HepG2 (cell line): Measurements from ENCODE around the gene CES3. TPM values are rescaled to one million over a fixed set of nuclear protein-coding genes. Genes with fewer than 3 reads are reported as not detected.

Source experiments
- ATM ChIP-seq: fragments of 450-650 bp; IDR thresholded peaks from 2 replicates; pipeline ENCODE4 v1.7.1; 2017; ENCODE audit warnings: mild to moderate bottlenecking, borderline replicate concordance
- FOXK2 ChIP-seq: fragments of 450-650 bp; IDR thresholded peaks from 2 replicates; pipeline ENCODE4 v1.6.1; 2016
- HNRNPL ChIP-seq: fragments of 200-400 bp; formaldehyde crosslinking; IDR thresholded peaks from 2 replicates; pipeline ENCODE4 v1.6.1; 2017; ENCODE audit warnings: mild to moderate bottlenecking, low read depth, low read length
- KMT2A ChIP-seq: sonication (generic); formaldehyde crosslinking; IDR thresholded peaks from 2 replicates; pipeline ENCODE4 v1.4.0; 2020; ENCODE audit warnings: missing genetic modification reagents
- MATR3 ChIP-seq: sonication (generic); formaldehyde crosslinking; IDR thresholded peaks from 2 replicates; pipeline ENCODE4 v1.4.0; 2020; ENCODE audit warnings: missing genetic modification reagents
- MBD4 ChIP-seq: IDR thresholded peaks from 2 replicates; pipeline ENCODE4 v1.6.1; 2012; ENCODE audit warnings: low read length, inconsistent platforms, borderline replicate concordance
- SMC3 ChIP-seq: IDR thresholded peaks from 2 replicates; pipeline ENCODE4 v1.6.1; 2011; ENCODE audit warnings: low read length, improper control_type of control experiment
- TP53 ChIP-seq: sonication (generic); formaldehyde crosslinking; conservative IDR thresholded peaks from 2 replicates; pipeline ENCODE4 v1.4.0; 2020; ENCODE audit warnings: missing genetic modification reagents
- U2AF2 ChIP-seq: fragments of 200-400 bp; formaldehyde crosslinking; IDR thresholded peaks from 2 replicates; pipeline ENCODE4 v1.6.1; 2017; ENCODE audit warnings: low read depth, mild to moderate bottlenecking, low read length
- ZEB1 ChIP-seq: IDR thresholded peaks from 2 replicates; pipeline ENCODE4 v1.6.1; 2012; ENCODE audit warnings: mild to moderate bottlenecking, low read depth, inconsistent platforms; ENCODE audit not compliant: insufficient replicate concordance
- ZFP1 ChIP-seq: IDR thresholded peaks from 2 replicates; pipeline ENCODE4 v1.6.1; 2016
- ZFP36L1 ChIP-seq: sonication (generic); formaldehyde crosslinking; IDR thresholded peaks from 2 replicates; pipeline ENCODE4 v1.8.0; 2022; ENCODE audit warnings: mild to moderate bottlenecking, missing genetic modification reagents, moderate library complexity
- ZNF326 ChIP-seq: sonication (generic); formaldehyde crosslinking; IDR thresholded peaks from 2 replicates; pipeline ENCODE4 v1.4.0; 2020; ENCODE audit warnings: missing genetic modification reagents, borderline replicate concordance
- ZNF333 ChIP-seq: sonication (generic); formaldehyde crosslinking; IDR thresholded peaks from 2 replicates; pipeline ENCODE4 v1.4.0; 2020; ENCODE audit warnings: mild to moderate bottlenecking, missing genetic modification reagents, borderline replicate concordance
- ZNF556 ChIP-seq: sonication (generic); formaldehyde crosslinking; IDR thresholded peaks from 2 replicates; pipeline ENCODE4 v1.4.0; 2020; ENCODE audit warnings: mild to moderate bottlenecking, missing genetic modification reagents, borderline replicate concordance
- ZNF564 ChIP-seq: sonication (generic); formaldehyde crosslinking; IDR thresholded peaks from 2 replicates; pipeline ENCODE4 v1.8.1; 2023; ENCODE audit warnings: mild to moderate bottlenecking, missing genetic modification reagents
- ZNF616 ChIP-seq: sonication (generic); formaldehyde crosslinking; IDR thresholded peaks from 2 replicates; pipeline ENCODE4 v1.5.0; 2020; ENCODE audit warnings: low read depth, mild to moderate bottlenecking, missing genetic modification reagents
- ZNF772 ChIP-seq: sonication (generic); formaldehyde crosslinking; IDR thresholded peaks from 2 replicates; pipeline ENCODE4 v1.5.0; 2020; ENCODE audit warnings: mild to moderate bottlenecking, missing genetic modification reagents
- ZNF850 ChIP-seq: sonication (generic); formaldehyde crosslinking; conservative IDR thresholded peaks from 2 replicates; pipeline ENCODE4 v1.9.0; 2021; ENCODE audit warnings: mild to moderate bottlenecking, missing genetic modification reagents
- ZZZ3 ChIP-seq: sonication (generic); formaldehyde crosslinking; IDR thresholded peaks from 2 replicates; pipeline ENCODE4 v1.4.0; 2020; ENCODE audit warnings: missing genetic modification reagents, mild to moderate bottlenecking, borderline replicate concordance
- polyA plus RNA-seq, 8 experiments: library from polyadenylated mRNA; depleted of rRNA in 3 of 8; stranded (reverse) in 7 of 8; unstranded in 1 of 8; fragments of >200 nt; fragmentation: Illumina TruSeq in 4 of 8; extraction: Trizol in 4 of 8; gene quantifications; 2 replicates each; pipeline versions ENCODE4 v1.2.1 to v1.2.3, GENCODE V29; 2011 to 2016; ENCODE audit warnings: low read depth in 4 of 8, missing spikeins in 1 of 8, mixed read lengths in 1 of 8; ENCODE audit not compliant: insufficient read depth in 1 of 8
- total RNA-seq, 5 experiments: library from RNA; depleted of rRNA; stranded (reverse); fragments of >200 nt; fragmentation: Illumina TruSeq; extraction: Trizol; gene quantifications; 2 replicates each; pipeline ENCODE4 v1.2.3, GENCODE V29; 2016; ENCODE audit warnings: low read depth in 1 of 5
- TF ChIP-seq, protein P1 (sequence below): IDR thresholded peaks from 2 replicates; pipeline ENCODE4 v1.6.1; 2018; ENCODE audit warnings: missing genetic modification reagents
- TF ChIP-seq, protein P2 (sequence below): sonication (generic); formaldehyde crosslinking; IDR thresholded peaks from 2 replicates; pipeline ENCODE4 v1.4.0; 2020; ENCODE audit warnings: mild to moderate bottlenecking, low read depth, missing genetic modification reagents
- TF ChIP-seq, protein P3 (sequence below): sonication (generic); formaldehyde crosslinking; IDR thresholded peaks from 2 replicates; pipeline ENCODE4 v1.4.0; 2020; ENCODE audit warnings: missing genetic modification reagents
- TF ChIP-seq, protein P4 (sequence below): sonication (generic); formaldehyde crosslinking; IDR thresholded peaks from 2 replicates; pipeline ENCODE4 v1.8.1; 2023; ENCODE audit warnings: missing genetic modification reagents, mild to moderate bottlenecking, borderline replicate concordance
- TF ChIP-seq, protein P5 (sequence below): sonication (generic); formaldehyde crosslinking; IDR thresholded peaks from 2 replicates; pipeline ENCODE4 v1.4.0; 2020; ENCODE audit warnings: missing genetic modification reagents

The CES3 gene
- total and polyA plus RNA-seq, 2 of the 13 experiments (the other 11 are each of a cell fraction or from before 2014, with no cell fraction given) = 6.6 to 17.4 TPM

DNA sequence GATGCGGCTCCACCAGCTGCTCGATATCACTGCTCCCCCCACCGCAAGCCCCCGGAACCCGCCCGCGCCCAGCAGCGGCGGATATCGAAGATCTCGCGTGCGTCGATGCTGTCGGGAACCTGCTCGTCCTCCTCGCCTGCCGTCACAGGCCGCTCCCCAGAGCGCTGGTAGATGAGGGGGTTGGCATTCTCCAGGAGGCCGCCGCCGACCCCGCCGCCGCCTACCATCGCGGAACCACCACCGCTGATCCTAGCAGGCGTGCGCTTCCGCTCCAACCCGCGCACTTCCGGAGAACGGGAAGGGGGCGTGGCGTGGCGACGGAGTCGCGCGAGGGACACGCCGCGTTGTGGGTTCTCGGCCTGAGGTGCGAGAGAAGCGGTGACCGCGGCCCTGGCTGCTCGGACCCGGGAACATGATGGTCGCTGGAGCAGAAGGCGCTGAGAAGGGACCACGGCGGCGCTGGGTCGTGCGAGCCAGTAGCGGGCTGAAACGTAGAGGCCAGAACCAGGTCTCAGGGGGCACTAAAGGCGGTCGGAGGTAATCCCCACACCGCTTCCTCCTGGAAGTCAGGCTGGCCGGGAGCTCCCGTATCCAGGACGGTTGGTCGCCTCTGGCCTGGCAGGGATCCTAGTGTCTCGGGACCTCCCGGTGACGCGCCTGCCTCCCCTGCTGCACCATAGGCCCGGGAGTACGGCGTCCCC is 26.8 kb upstream of the CES3 start, which contains the start of gene CIAO2B (continued):
- TF ChIP-seq TP53 (CRISPR knock-in tag) (peak; percentile 85), ZNF616 (CRISPR knock-in tag) (peak; percentile 93; the same call in 1 of the 2 replicates), ZFP36L1 (CRISPR knock-in tag) (peak; percentile 83; the same call in 1 of the 2 replicates), ZNF556 (CRISPR knock-in tag) (peak; percentile 86; the same call in 1 of the 2 replicates), SMC3 (no peak), ZEB1 (no peak), ZFP1 (CRISPR knock-in tag) (peak; percentile 84), FOXK2 (no peak), MATR3 (CRISPR knock-in tag) (no peak), HNRNPL (0 out of 2 replicates have a peak, but pooled peaks have one; percentile 29), ZNF772 (no peak; the same call in 1 of the 2 replicates), ZNF333 (CRISPR knock-in tag) (peak; percentile 98), ZNF564 (CRISPR knock-in tag) (peak; percentile 93), ZZZ3 (CRISPR knock-in tag) (peak; percentile 98; the same call in 1 of the 2 replicates), ATM (no peak), MBD4 (no peak), KMT2A (peak; percentile 97), U2AF2 (no peak), ZNF326 (CRISPR knock-in tag) (no peak), ZNF850 (no peak; the same call in 1 of the 2 replicates)
- TF ChIP-seq, protein P1, sequence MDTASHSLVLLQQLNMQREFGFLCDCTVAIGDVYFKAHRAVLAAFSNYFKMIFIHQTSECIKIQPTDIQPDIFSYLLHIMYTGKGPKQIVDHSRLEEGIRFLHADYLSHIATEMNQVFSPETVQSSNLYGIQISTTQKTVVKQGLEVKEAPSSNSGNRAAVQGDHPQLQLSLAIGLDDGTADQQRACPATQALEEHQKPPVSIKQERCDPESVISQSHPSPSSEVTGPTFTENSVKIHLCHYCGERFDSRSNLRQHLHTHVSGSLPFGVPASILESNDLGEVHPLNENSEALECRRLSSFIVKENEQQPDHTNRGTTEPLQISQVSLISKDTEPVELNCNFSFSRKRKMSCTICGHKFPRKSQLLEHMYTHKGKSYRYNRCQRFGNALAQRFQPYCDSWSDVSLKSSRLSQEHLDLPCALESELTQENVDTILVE (CRISPR knock-in tag) = peak; percentile 94; the same call in 1 of the 2 replicates
- TF ChIP-seq, protein P2, sequence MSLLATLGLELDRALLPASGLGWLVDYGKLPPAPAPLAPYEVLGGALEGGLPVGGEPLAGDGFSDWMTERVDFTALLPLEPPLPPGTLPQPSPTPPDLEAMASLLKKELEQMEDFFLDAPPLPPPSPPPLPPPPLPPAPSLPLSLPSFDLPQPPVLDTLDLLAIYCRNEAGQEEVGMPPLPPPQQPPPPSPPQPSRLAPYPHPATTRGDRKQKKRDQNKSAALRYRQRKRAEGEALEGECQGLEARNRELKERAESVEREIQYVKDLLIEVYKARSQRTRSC (CRISPR knock-in tag) = peak; percentile 86; the same call in 1 of the 2 replicates
- TF ChIP-seq, protein P3, sequence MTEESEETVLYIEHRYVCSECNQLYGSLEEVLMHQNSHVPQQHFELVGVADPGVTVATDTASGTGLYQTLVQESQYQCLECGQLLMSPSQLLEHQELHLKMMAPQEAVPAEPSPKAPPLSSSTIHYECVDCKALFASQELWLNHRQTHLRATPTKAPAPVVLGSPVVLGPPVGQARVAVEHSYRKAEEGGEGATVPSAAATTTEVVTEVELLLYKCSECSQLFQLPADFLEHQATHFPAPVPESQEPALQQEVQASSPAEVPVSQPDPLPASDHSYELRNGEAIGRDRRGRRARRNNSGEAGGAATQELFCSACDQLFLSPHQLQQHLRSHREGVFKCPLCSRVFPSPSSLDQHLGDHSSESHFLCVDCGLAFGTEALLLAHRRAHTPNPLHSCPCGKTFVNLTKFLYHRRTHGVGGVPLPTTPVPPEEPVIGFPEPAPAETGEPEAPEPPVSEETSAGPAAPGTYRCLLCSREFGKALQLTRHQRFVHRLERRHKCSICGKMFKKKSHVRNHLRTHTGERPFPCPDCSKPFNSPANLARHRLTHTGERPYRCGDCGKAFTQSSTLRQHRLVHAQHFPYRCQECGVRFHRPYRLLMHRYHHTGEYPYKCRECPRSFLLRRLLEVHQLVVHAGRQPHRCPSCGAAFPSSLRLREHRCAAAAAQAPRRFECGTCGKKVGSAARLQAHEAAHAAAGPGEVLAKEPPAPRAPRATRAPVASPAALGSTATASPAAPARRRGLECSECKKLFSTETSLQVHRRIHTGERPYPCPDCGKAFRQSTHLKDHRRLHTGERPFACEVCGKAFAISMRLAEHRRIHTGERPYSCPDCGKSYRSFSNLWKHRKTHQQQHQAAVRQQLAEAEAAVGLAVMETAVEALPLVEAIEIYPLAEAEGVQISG (CRISPR knock-in tag) = peak; percentile 96
- TF ChIP-seq, protein P4, sequence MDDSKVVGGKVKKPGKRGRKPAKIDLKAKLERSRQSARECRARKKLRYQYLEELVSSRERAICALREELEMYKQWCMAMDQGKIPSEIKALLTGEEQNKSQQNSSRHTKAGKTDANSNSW (CRISPR knock-in tag) = no peak
- TF ChIP-seq, protein P5, sequence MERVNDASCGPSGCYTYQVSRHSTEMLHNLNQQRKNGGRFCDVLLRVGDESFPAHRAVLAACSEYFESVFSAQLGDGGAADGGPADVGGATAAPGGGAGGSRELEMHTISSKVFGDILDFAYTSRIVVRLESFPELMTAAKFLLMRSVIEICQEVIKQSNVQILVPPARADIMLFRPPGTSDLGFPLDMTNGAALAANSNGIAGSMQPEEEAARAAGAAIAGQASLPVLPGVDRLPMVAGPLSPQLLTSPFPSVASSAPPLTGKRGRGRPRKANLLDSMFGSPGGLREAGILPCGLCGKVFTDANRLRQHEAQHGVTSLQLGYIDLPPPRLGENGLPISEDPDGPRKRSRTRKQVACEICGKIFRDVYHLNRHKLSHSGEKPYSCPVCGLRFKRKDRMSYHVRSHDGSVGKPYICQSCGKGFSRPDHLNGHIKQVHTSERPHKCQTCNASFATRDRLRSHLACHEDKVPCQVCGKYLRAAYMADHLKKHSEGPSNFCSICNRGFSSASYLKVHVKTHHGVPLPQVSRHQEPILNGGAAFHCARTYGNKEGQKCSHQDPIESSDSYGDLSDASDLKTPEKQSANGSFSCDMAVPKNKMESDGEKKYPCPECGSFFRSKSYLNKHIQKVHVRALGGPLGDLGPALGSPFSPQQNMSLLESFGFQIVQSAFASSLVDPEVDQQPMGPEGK (CRISPR knock-in tag) = peak; percentile 57; the same call in 1 of the 2 replicates
